Activated T-cell treated with anti-CD3 and anti-CD28 coated beads, Interleukin-2, amount 50 U/mL, for 72 hours (primary cell): ENCODE data around the gene CCSER1. TPM values are rescaled to one million over a fixed set of nuclear protein-coding genes. Genes with fewer than 3 reads are reported as not detected.
"Not testable (repeated sequence)": the region's sequence is repeated elsewhere in the genome, so short reads cannot be mapped to it uniquely, and the experiment has no call there.

Experiments used
- ATAC-seq, 2 donors: fragments of 150-1000 bp; cut with Tn5 transposase; replicated peaks in 1 of 2; 2 replicates each; pipeline ENCODE4 v1.10.0; 2021; ENCODE audit warnings: moderate library complexity in 2 of 2, mild to moderate bottlenecking in 1 of 2
- DNase-seq, 2 donors: peaks; one replicate each; pipeline ENCODE4 v3.0.0; 2021 to 2022; ENCODE audit warnings: mixed read lengths in 1 of 2
- H3K27ac Mint-ChIP-seq: one replicate; pipeline ENCODE4 v1.8.0; 2022; ENCODE audit warnings: mild to moderate bottlenecking, moderate library complexity, mixed read lengths
- H3K27me3 Mint-ChIP-seq: one replicate; pipeline ENCODE4 v1.8.0; 2022; ENCODE audit warnings: low read depth, mixed read lengths
- H3K36me3 Mint-ChIP-seq, 2 donors: one replicate each; pipeline ENCODE4 v1.8.0; 2022; ENCODE audit warnings: mixed read lengths in 2 of 2, mild to moderate bottlenecking in 1 of 2; ENCODE audit not compliant: insufficient read depth in 2 of 2
- H3K4me1 Mint-ChIP-seq: one replicate; pipeline ENCODE4 v1.8.0; 2022; ENCODE audit warnings: low read depth, mixed read lengths
- H3K4me3 Mint-ChIP-seq, 2 donors: one replicate each; pipeline ENCODE4 v1.8.0; 2022; ENCODE audit warnings: mild to moderate bottlenecking in 2 of 2, mixed read lengths in 2 of 2, moderate library complexity in 2 of 2
- H3K9me3 Mint-ChIP-seq, 2 donors: one replicate each; pipeline ENCODE4 v1.8.0; 2022; ENCODE audit warnings: mixed read lengths in 2 of 2
- total RNA-seq, 2 donors: library from RNA; stranded (reverse); gene quantifications; one replicate each; pipeline ENCODE4 v1.2.3, GENCODE V29; 2022

The CCSER1 gene
- total RNA-seq, 2 donors from 2014 or later = 0.09 TPM; not detected in 1

DNA sequence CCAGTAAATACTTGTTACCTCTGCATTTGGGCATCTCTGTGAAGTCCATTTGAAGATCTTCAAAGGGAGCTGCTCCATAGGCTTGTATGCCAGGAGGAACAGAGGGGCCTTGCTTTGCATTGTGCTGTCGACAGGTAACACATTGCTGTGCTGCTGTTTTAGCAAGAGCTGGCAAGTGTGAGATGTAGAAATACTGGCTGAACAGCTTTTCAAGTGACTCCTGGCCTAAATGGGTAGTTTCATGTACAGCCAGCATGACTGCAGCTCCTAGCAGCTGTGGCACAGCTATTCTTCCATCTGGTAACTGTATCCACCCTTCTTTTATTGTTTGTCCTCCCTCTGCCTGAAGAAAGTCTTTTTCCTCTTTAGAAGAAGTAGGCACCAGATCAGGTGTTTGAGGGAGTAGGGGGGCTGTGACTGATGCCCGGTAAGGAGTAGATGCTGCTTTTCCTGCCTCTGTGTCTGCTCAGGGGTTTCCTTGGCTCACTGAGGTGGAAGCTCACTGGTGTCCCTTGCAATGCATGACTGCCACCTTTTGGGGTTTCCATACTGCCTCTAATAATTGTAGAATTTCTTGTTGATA lies 965.3 kb downstream of the CCSER1 start:
- Mint-ChIP-seq H3K9me3 (peaks cover 1 to 3% of the 10 kb centered on the region in 2 donors), H3K27ac (no peak overlapping the region), H3K4me3 (no peak overlapping the region), H3K4me1 (no peaks in the 10 kb centered on the region), H3K36me3 (no peaks in the 10 kb centered on the region), H3K27me3 (no peaks in the 10 kb centered on the region)
- ATAC-seq (no peak), DNase-seq (no peak)

DNA sequence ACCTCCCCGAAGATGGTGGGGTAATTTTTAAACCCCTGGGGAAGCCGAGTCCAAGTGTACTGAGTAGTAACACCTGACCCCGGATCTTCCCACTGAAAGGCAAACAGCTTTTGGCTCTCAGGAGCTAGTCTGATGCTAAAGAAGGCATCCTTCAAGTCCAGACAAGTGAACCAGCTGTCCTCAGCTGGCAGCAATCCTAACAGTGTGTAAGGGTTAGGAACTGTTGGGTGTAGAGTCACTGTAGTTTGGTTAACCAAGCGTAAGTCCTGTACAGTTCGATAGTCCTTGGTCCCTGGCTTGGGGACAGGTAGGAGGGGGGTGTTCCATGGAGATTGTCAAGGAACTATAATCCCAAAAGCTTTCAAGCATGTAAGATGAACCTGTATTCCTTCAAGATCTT lies 967.0 kb downstream of the CCSER1 start:
- H3K36me3 Mint-ChIP-seq, H3K27ac Mint-ChIP-seq, H3K27me3 Mint-ChIP-seq, DNase-seq, H3K4me1 Mint-ChIP-seq, ATAC-seq, H3K4me3 Mint-ChIP-seq, H3K9me3 Mint-ChIP-seq: not testable (repeated sequence)

DNA sequence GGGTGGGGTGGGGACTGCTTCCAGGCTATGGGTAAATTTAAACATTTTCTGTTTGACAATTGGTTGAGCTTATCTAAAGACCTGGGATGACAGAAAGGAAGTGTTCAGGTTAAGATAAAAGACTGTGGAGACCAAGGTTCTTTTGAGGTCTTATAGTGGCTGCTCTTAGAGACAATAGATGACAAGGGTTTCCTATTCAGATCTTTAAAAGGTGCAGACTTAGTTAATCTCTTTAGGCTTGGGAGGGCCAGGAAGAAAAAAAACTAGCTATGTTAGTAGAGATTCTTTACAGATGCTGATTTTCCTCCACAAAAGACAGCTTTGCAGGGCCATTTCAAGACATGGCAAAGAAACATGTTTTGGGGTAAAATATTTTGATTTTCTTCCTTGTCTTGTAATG lies 972.5 kb downstream of the CCSER1 start:
- ATAC-seq = no peak
- DNase-seq = no peak
- no peaks in the 10 kb centered on the region for H3K4me1 Mint-ChIP-seq
- no peak overlapping the region for H3K4me3 Mint-ChIP-seq
- H3K9me3 Mint-ChIP-seq = peaks cover 6 to 7% of the 10 kb centered on the region in 2 donors
- H3K36me3 Mint-ChIP-seq = no peaks in the 10 kb centered on the region
- H3K27ac Mint-ChIP-seq = no peak overlapping the region
- no peaks in the 10 kb centered on the region for H3K27me3 Mint-ChIP-seq

DNA sequence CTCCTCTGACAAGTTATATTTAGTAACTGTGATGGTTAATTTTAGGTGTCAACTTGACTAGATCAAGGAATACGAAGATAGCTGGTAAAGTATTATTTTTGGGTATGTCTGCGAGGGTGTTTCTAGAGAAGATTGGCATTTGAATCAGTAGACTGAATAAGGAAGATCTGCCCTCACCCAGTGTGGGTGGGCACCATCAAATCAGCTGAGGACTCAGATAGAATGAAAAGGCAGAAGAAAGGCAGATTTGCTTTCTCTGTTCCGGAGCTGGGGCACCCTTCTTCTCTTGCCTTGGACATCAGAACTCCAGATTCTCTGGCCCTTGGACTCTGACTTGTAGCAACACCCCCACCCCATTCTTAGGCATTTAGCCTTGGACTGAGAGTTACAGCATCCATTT lies 981.6 kb downstream of the CCSER1 start:
- Mint-ChIP-seq H3K36me3 (no peaks in the 10 kb centered on the region), H3K4me1 (no peaks in the 10 kb centered on the region), H3K27me3 (no peaks in the 10 kb centered on the region), H3K27ac (no peak overlapping the region), H3K9me3 (peaks cover 8 to 9% of the 10 kb centered on the region in 2 donors), H3K4me3 (no peak overlapping the region)
- ATAC-seq (no peak), DNase-seq (no peak)

DNA sequence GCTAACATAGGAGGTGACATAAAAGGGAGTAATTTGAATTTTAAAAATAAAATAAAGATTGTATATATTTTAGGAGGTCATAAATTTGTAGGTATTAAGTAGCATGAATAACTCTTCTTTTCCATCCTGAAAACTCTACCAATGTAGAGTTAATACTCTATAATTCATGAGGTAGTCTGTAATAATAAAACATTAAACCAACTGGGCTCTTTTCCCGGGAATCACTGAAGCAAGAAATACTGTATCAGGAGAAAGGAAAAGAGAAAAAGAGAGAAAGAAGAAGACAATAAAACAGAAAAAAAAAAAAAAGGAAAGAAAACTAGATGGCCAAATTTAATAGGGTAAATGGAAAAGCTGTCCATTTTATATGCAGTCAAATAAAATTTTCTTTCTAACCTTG lies 984.4 kb downstream of the CCSER1 start:
- ATAC-seq (no peak), DNase-seq (no peak)
- Mint-ChIP-seq H3K27ac (no peak overlapping the region), H3K36me3 (no peaks in the 10 kb centered on the region), H3K4me3 (no peak overlapping the region), H3K9me3 (peaks cover 2 to 3% of the 10 kb centered on the region in 2 donors), H3K27me3 (no peaks in the 10 kb centered on the region), H3K4me1 (no peaks in the 10 kb centered on the region)

DNA sequence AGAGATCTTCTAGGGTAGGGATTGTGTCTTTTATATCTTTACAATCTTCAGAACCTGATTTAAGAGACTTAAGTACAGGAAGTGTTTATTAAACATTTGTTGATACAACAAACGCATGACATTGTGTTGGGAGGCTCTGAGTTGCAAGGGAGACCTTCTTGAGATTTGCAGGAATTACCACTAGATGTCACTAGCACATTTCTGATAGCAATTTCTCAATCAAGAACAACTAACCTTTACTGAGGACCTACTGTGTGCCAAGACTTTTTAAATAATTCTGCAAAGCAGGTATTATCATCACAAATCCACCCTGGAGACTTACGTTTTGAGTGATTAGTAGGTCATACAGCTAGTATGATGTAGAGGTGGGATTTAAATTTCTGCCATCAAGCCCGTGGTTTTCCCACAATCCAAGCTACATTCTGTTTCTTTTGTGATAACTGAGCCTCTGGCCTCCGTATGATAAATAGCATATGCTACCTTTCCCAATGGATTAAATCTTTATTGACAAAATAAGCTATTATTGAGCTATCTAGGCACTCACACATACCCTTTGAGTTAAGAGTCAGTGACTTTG lies 986.0 kb downstream of the CCSER1 start:
- H3K4me1 Mint-ChIP-seq = no peaks in the 10 kb centered on the region
- H3K27me3 Mint-ChIP-seq = no peaks in the 10 kb centered on the region

DNA sequence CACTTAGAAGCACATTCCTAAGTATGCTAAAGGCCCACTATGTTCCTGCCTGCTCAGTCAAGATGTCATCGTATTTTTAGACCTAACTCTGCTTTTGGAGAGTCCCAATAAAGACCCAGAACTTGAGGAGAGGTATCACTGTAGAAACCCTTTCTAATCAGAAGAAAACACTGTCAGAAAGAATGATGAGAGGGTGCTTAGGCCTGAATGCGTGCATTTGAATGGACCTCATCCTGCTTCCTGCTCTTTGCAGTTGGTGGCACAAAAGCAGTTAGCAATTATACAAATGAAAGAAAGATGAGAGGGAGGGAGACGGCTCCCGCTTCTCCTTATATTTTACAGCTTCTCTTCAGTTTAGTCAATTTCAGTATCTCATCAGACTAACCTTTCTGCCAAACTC lies 987.2 kb downstream of the CCSER1 start:
- Mint-ChIP-seq H3K4me1 (no peaks in the 10 kb centered on the region), H3K36me3 (no peaks in the 10 kb centered on the region), H3K27me3 (no peaks in the 10 kb centered on the region), H3K4me3 (no peak overlapping the region), H3K9me3 (peaks cover 1 to 2% of the 10 kb centered on the region in 2 donors), H3K27ac (no peak overlapping the region)
- DNase-seq = no peak
- no peak for ATAC-seq

More for the DNA sequence above, 986.0 kb downstream of the CCSER1 start:
- Mint-ChIP-seq H3K9me3 (peaks cover 1 to 2% of the 10 kb centered on the region in 2 donors), H3K36me3 (no peaks in the 10 kb centered on the region), H3K4me3 (no peak overlapping the region), H3K27ac (no peak overlapping the region)
- ATAC-seq (no peak), DNase-seq (no peak)

DNA sequence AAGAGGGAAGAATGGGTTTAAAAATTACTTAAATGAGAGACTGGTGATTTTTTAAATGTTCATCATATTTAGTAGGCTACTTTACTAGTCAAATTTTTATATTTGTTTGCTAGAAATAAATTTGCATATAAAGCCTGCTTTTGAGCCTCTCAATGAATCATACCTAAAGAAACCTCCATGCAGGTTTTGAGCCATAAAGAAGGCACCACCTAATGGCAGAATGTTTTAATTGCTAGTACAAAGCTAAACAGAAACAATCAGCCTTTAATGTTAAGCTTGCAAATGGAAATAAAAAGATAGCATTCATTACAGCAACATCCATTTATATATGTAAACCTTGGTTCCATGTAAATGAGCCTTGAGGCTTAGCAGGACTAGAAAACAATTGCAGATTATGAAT lies 989.7 kb downstream of the CCSER1 start:
- Mint-ChIP-seq H3K27ac (no peak overlapping the region), H3K4me3 (no peak overlapping the region), H3K4me1 (no peaks in the 10 kb centered on the region), H3K36me3 (no peaks in the 10 kb centered on the region), H3K9me3 (peaks cover 1 to 2% of the 10 kb centered on the region in 2 donors), H3K27me3 (no peaks in the 10 kb centered on the region)
- DNase-seq (no peak), ATAC-seq (no peak)

DNA sequence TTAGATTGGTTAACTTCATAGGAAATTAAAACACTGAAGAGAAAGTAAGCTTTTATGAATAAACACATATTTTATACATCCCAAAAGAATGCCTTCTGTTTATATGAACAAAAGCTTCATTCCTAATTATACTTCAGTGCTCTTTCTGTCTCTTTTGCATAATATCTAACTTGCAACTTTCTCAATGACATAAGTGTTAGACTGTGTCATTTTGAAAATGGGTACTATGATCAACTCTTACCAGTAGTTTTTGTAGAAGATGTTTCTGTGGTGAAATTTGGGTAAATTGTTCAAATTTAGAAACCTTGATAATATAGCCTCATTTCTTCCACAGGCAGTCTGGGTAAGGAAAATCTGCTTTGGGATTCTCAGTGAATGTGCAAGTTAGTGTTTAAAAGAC lies 991.4 kb downstream of the CCSER1 start:
- DNase-seq = no peak
- Mint-ChIP-seq H3K9me3 (peaks cover 0 to 1% of the 10 kb centered on the region in 2 donors), H3K27me3 (no peaks in the 10 kb centered on the region), H3K27ac (no peak overlapping the region), H3K4me3 (no peak overlapping the region), H3K36me3 (no peaks in the 10 kb centered on the region), H3K4me1 (no peaks in the 10 kb centered on the region)
- no peak for ATAC-seq

DNA sequence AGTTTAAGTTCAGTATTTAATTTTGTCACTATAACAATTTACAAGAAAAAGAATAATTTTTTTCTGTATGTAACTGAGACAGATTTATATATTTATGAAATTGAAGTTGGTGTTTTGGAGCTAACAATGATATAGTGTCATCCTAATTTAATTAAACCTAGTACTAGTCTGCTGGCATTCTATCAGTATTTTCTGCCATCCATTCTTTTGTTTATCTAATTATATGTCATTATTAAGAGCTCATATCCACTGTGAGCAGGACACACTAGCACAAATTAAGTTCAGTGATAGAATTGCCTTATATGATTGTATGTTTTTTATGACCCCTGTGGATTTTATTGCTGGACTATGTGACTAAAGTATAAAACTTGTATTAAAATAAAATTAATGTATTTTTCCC lies 996.5 kb downstream of the CCSER1 start:
- H3K9me3 Mint-ChIP-seq = peaks cover 2 to 5% of the 10 kb centered on the region in 2 donors
- no peaks in the 10 kb centered on the region for H3K4me1 Mint-ChIP-seq
- no peaks in the 10 kb centered on the region for H3K36me3 Mint-ChIP-seq
- H3K4me3 Mint-ChIP-seq = no peak overlapping the region
- no peaks in the 10 kb centered on the region for H3K27me3 Mint-ChIP-seq
- H3K27ac Mint-ChIP-seq = no peak overlapping the region
- no peak for ATAC-seq
- DNase-seq = no peak

DNA sequence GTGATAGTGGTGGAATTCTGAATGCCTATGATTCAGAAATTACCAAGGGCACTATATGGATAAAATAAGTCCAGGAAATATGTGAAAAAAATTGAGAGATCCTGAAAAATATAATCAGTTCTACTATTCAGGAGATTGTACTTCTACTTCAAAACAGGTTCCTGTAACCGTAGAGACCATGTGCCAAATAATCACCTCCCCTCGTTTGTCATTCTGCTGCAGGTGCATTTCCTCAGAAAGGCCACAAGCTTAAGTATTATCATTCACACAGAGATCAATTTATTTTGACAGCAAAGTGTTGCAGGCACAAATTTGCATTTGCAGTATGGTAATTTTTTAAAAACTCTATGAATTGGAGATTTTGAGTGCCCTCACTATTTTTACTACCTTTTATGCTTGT lies 1000.0 kb downstream of the CCSER1 start:
- no peak for DNase-seq
- H3K4me1 Mint-ChIP-seq = no peaks in the 10 kb centered on the region
- H3K27ac Mint-ChIP-seq = no peak overlapping the region
- no peak for ATAC-seq
- H3K9me3 Mint-ChIP-seq = peaks cover 2 to 5% of the 10 kb centered on the region in 2 donors
- H3K4me3 Mint-ChIP-seq = no peak overlapping the region
- H3K36me3 Mint-ChIP-seq = no peaks in the 10 kb centered on the region
- H3K27me3 Mint-ChIP-seq = no peaks in the 10 kb centered on the region

DNA sequence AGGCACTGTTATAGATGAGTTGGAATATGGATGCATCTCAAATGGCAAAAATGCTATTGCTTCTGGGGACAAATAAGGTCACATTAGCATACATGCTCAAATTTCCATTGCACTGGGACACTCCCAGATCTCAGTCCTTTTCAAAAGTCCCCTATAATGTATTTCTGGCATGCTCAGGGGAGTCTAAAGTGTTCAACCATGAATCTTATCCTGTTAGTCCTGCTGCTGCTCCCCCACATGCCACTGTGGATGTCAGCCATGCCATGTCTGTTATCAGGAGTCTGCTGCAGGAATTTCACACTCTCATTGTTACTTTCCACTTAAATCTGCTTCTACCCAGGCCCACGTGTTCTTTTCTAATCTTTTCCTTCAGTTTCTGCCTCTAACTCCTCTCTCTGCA lies 1000.6 kb downstream of the CCSER1 start:
- Mint-ChIP-seq H3K9me3 (peaks cover 2 to 5% of the 10 kb centered on the region in 2 donors), H3K4me3 (no peak overlapping the region), H3K36me3 (no peaks in the 10 kb centered on the region), H3K4me1 (no peaks in the 10 kb centered on the region), H3K27me3 (no peaks in the 10 kb centered on the region), H3K27ac (no peak overlapping the region)
- no peak for DNase-seq
- ATAC-seq = no peak

DNA sequence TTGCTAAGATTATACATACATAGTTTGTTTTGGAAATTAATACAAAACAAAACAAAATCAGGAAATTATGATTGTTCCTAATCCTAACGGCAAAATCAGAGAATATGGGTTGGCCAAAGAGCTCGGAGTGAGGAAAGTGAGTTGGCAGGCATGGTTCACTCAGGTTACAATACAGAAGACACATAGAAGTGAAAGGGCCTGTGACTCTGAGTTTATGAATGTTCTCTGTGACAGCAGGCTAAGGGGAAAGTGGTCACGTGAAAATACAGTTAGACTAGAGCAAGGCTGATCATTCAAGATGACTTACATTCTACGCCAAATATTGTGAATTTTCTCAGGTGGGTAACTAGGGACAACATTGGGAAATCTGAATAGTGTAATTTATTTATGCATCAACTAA lies 1001.3 kb downstream of the CCSER1 start:
- no peaks in the 10 kb centered on the region for H3K36me3 Mint-ChIP-seq
- H3K27ac Mint-ChIP-seq = no peak overlapping the region
- peaks cover 2 to 5% of the 10 kb centered on the region in 2 donors for H3K9me3 Mint-ChIP-seq
- no peaks in the 10 kb centered on the region for H3K4me1 Mint-ChIP-seq
- no peaks in the 10 kb centered on the region for H3K27me3 Mint-ChIP-seq
- no peak for DNase-seq
- ATAC-seq = no peak
- no peak overlapping the region for H3K4me3 Mint-ChIP-seq

DNA sequence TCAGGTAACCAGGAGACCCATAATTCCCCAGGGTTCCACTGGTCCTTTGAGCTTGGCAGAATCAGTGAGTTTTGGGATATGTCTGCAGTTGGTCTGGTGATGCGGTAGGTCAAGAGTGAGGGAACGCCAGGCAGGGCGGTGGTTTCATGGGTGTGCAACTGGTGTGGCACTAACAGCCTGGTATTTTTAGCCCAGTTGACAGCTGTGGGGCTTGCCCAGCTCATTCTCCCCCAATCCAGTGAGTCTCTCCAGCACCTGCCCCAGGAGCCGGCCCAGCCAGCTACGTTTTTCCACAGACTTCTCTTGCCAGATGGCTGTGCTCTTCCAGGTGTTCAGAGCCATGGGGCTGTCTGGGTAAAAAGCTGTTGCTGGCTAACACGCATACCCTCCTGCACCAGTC lies 1019.9 kb downstream of the CCSER1 start:
- DNase-seq (no peak), ATAC-seq (no peak)
- no peaks in the 10 kb centered on the region for H3K27me3 Mint-ChIP-seq
- H3K36me3 Mint-ChIP-seq = peaks cover 0 to 2% of the 10 kb centered on the region in 2 donors
- H3K4me3 Mint-ChIP-seq = no peak overlapping the region
- no peaks in the 10 kb centered on the region for H3K4me1 Mint-ChIP-seq
- no peak overlapping the region for H3K27ac Mint-ChIP-seq
- H3K9me3 Mint-ChIP-seq = peaks cover 10 to 15% of the 10 kb centered on the region in 2 donors
